Cardiac septum (tissue), 1 donor: ENCODE data around the gene PRPF8. TPM values are rescaled to one million over a fixed set of nuclear protein-coding genes. Genes with fewer than 3 reads are reported as not detected.
A peak's percentile ranks its signal among the peaks of the same experiment; 100 is the strongest.

ENCODE experiments used
- DNase-seq: peaks from one replicate; pipeline ENCODE4 v3.0.0-alpha.2; 2020; ENCODE audit warnings: low spot score
- intact Hi-C: fragments of 100-400 bp; cut with DNase I; formaldehyde crosslinking; loops from one replicate; pipeline ENCODE4 v1.14.0; 2022
- total RNA-seq: library from RNA; stranded (reverse); fragmentation: NEBNext Ultra II Directional; extraction: Animal tissue kit (Norgen Biotek cat#: 25700); gene quantifications from one replicate; pipeline ENCODE4 v1.2.1, GENCODE V29; 2021
- donor health status: DM: no; HTN: no; CAD: no.

The PRPF8 gene
- total RNA-seq, 1 donor from 2014 or later: 162 TPM

DNA sequence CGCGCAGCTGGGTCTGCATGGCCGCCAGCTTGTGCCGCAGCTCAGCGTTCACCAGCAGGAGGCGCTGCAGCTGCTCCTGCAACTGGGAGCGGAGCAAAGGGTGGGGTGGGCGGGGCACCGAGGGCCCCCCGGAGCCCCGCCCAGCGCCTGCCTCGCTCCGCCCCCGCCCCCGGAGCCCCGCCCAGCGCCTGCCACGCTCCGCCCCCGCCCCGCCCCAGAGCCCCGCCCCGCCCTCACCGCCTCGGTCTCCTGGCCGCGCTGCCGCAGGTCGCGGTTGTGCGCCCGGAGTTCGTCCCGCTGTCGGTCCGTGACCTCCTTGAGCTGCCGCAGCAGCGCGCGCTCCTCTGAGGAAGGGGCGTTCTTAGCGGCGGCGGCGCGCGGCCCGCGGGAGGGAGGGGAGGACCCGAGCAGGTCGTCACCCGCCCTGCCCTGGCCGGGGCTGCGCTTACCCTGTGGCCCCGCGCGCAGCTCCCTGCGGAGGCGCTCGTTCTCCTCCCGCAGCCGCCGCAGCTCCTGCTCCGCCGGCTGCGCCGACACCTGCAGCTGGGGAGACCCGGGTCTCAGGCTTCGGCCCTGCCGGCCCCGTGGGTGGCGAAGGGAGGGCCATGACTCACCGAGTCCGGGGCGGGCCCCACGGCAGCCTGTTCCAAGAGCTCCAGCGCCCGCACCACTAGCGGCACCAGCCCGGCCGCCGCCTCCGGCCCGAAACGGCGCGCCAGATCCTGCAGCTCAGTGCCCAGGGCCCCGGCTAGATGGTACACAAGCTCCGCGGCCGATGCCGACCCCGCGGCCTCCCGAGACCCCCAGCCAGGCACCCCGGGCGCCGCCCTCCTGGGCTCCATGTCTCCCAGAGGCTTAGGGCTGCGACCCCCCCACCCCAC is 35.5 kb downstream of the PRPF8 start:
- peak; percentile 98 for DNase-seq
- intact Hi-C loops: loop anchor here (2.0 to 10.0 kb wide), 3 partner anchors 66 to 384 kb away; no protein-coding TSS in a partner anchor

DNA sequence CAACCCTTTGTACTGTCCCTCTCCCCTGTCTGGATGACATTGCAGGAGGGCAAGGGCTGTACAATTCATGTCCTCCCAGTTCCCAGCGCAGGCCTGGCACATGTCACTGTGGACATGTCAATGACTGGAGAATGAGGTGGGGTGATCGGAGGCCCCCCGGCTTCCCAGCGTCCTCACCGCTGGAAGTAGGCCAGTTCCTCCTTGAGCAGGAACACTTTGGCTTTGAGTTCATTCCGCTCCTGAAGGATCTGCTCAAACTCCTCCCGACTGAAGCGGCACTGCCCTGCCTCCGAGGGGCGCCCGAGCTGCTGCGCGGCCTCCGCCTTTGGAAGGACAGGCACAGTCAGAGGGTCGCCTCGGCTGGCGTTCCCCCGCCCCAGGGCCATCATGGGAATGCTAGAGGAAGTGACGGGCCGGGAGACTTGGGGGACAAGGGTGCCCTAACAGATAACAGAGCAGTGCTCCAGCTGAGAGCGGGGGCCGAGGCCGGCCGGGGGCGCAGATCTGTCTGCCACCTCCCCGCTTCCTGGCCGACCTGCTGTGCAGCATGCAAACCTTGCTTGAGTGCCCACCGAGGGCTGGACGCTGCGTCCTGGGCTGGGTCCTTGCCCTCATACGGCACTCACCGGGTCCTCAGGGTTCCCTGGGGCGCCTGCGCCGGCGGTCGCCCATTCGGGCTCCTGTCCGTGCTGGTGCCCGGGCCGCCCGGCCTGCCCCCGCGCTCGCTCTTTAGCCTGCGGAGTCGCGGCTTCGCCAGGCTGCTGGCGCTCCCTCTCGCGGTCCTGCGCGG is 36.3 kb downstream of the PRPF8 start:
- intact Hi-C loops: loop anchor here (2.0 to 10.0 kb wide), 3 partner anchors 66 to 384 kb away; no protein-coding TSS in a partner anchor

DNA sequence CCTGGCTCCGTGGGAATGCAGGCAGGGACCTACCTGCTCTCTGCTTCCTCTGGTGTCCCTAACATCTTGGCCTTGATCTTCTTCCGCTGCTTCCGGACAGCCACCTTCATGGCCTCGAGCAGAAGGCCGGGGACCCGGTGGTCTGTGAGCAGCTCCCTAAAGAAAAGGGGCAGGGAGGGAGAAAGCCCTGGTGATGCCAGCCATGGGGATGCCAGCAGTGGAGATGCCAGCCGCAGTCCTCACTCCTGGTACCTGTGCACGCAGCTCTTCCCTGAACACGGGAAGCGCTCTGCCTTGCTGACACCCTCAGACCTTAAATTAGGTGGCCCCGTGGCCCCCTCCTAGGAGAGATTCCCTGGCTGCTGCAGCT is 36.9 kb downstream of the PRPF8 start:
- intact Hi-C loops: loop anchor here (2.0 to 10.0 kb wide), 3 partner anchors 67 to 383 kb away; no protein-coding TSS in a partner anchor
- no peak for DNase-seq

More for the DNA sequence above, 36.3 kb downstream of the PRPF8 start:
- DNase-seq: peak; percentile 85

- no peak for DNase-seq
- intact Hi-C loops: loop anchor here (10.0 kb wide), 1 partner anchor 382 kb away; no protein-coding TSS in a partner anchor
Measured at GRCh38 chr17:1646199-1646875, 38.3 kb downstream of the PRPF8 start.

DNA sequence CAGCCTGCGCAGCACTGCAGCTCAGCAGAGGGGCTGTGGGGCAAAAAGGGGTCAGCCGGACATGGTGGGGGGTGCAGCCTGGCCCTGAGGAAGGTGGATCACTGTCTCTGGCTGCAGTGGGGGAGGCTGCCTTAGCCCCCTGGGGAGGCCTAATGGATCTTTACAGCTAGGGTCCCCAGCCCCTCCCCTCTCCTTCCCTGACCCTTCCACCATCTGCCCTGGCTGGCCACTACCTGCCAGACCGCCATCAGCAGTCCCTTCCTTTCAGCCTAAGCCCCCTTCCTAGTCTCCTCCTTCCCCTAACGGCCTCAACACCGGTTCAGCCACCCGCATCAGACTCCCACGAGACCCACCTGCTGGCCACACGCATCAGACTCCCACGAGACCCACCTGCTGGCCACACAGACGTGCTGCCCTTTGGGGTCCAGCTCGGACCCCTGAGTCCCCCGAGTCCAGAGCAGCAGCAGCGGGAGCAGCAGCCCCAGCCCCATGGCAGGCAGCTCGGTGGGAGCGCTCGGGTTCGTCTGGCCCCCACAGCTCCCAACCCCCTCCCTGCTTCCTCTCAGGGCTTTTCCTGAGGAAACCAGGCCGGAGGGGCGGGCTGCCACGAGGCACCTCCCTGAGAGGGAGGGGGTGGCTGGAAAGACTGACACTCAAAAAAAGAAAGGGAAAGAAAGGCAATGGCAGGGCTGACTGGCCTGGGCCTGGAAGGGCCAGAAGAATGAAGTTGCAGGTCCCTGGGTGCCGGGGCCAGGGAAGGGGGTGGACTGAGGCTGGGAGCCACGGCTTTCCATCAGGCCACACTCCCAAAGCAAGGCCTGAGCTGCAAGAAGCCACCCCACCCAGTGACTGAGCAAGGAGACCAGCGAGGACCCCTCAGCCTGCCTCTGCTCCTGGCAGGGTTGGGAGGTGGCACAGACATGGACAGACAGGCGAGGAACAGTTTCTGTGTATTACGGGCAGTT is 39.2 kb downstream of the PRPF8 start, which contains the start of gene SCARF1:
Gene SCARF1, minus strand, starts transcription at position 526 of the 965 bp plus-strand sequence. Its CDS starts 35 bp downstream, at position 491.
- intact Hi-C loops: loop anchor here (2.0 to 10.0 kb wide), 2 partner anchors 15 to 381 kb away; no protein-coding TSS in a partner anchor
- peak; percentile 92 for DNase-seq

DNA sequence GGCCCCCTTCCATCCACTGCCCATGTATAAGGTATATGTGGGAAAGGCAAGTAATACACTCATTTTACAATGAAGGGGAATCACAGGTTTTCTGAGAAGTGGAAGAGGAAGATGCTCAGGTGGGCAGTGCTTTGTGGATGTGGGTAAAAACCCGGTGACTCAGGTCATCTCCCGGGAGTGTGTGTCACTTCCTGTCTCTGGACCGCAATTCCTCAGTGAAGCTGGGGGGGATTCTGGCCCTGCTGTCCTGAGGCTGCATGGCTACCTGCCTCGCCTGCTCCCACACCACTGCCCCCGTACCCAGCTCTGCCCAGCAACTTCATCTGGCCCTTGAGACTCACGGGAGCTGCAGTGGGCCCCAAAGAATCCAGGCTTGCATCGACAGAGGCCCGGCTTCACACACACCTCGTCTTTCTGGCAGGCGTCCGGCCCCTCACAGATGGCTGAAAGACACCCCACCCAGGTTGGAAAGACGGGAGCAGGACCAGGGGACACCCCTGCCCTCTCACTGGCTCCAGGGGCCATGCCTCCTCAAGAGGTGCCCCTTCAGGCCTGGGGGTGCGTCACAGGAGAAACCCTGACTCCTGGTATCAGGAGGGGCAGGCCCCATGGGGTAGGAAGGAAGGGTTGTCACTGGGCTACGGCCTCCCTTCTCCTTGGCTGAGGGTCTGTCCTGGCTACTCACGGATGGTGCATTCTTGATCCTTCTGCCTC is 40.0 kb downstream of the PRPF8 start:
- intact Hi-C loops: loop anchor here (2.0 to 10.0 kb wide), 2 partner anchors 14 to 380 kb away; no protein-coding TSS in a partner anchor
- DNase-seq: peak; percentile 82

DNA sequence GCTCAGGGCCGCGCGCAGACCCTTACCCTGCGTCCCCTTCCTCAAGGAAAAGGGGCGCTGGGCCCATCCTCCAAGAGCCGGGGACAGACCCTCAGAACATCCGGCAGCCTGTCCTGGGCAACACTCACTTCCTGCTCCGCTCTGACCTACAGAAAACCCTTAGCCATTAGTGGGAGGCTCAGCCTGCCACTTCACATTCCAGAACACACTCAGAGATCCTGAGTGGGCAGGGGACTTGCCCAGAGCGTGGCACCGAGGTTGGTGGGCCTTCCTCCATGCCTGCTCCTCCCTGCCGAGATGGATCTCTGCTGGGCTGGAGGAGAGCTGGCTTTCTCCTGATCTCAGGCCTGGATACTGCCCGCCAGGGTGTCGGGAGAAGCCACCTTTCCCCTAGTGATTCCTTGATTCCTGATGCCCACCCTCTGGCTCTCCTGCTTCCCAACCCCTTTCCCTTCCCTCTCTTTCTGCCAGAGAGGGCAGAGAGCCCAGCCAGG is 40.6 kb downstream of the PRPF8 start:
- intact Hi-C loops: loop anchor here (2.0 to 10.0 kb wide), 2 partner anchors 13 to 379 kb away; no protein-coding TSS in a partner anchor

GRCh38 chr17:1643293-1643998 is 41.2 kb downstream of the PRPF8 start:
- DNase-seq: no peak
- intact Hi-C loops: loop anchor here (10.0 kb wide), 1 partner anchor 379 kb away; no protein-coding TSS in a partner anchor

More for the DNA sequence above, 40.6 kb downstream of the PRPF8 start:
- no peak for DNase-seq

DNA sequence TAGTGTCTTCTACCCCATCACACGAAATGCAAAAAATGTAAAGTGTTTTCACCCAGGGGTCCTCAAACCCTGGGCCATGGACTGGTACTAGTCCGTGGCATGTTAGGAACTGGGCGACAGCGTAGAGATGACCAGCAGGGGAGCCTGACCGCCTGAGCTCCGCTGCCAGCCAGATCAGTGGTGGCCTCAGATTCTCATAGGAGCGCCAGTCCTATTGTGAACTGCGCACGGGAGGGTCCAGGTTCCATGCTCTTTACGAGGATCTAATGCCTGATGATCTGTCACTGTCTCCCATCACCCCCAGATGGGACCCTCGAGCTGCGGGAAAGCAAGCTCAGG is 43.6 kb downstream of the PRPF8 start:
- DNase-seq: no peak
- intact Hi-C loops: loop anchor here (10.0 kb wide), 1 partner anchor 376 kb away; no protein-coding TSS in a partner anchor

- intact Hi-C loops: loop anchor here (10.0 kb wide), 1 partner anchor 376 kb away; no protein-coding TSS in a partner anchor
- DNase-seq: no peak
Measured at GRCh38 chr17:1640329-1641064, 44.2 kb downstream of the PRPF8 start.

DNA sequence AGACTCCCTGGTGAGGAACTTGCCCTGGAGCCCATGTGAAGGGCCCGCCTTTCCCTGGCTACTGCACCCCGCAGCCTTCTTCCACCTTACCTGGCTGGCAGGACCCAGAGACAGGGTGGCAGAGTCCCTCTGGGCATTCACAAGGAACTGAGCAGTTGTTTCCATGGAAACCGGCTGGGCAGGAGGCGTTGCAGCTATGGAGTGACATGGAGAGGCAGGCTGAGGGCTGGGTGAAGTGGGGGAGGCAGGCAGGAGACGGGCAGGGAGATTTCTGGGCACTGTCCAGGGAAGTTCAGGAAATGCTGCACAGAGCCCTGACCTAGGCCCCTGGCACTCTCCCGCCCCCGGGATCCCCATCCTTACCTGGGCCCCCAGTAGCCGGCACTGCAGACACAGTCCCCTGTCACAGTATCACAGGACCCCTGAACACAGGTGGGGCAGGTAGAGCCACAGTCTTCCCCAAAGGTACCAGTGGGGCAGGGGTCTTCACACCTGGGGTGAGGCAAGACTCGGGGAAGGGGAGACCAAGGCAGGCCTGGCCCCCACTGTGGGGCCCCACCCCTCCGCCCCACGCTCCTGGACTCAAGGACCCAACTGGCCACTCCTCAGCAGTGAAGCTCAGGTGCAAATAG is 45.0 kb downstream of the PRPF8 start:
- DNase-seq: no peak
- intact Hi-C loops: loop anchor here (10.0 kb wide), 1 partner anchor 375 kb away; no protein-coding TSS in a partner anchor

DNA sequence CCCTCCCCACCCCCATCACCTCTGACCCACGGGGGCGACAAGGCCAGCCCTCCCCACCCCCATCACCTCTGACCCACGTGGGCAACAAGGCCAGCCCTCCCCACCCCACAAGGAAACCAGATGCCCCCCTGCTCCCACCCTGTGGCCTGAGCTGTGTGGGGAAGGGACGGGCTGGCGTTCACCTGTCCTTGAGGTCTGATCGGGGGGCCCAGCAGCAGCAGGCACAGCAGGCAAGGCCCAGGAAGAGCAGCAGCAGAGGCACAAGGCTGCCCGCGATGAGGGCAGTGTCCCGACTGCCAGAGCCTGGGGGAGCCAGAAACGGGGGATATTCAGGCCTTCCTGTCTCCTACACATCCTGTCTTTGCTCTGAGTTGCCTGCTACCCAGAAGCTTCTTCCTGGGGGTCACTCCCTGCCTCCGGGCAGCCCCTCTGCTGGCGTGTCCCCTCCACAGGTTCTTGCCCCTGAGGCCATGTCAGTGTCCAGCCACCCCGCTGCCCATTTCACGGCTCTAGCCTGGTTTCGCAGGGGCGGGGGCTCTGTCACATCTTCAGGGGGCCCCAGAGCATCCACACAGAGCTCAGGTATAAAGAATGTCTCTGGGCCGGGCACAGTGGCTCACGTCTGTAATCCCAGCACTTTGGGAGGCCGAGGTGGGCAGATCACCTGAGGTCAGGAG is 45.9 kb downstream of the PRPF8 start:
- DNase-seq: no peak
- intact Hi-C loops: no loop called here

GRCh38 chr17:1638171-1638590 is 46.5 kb downstream of the PRPF8 start:
- intact Hi-C loops: no loop called here
- DNase-seq: no peak

DNA sequence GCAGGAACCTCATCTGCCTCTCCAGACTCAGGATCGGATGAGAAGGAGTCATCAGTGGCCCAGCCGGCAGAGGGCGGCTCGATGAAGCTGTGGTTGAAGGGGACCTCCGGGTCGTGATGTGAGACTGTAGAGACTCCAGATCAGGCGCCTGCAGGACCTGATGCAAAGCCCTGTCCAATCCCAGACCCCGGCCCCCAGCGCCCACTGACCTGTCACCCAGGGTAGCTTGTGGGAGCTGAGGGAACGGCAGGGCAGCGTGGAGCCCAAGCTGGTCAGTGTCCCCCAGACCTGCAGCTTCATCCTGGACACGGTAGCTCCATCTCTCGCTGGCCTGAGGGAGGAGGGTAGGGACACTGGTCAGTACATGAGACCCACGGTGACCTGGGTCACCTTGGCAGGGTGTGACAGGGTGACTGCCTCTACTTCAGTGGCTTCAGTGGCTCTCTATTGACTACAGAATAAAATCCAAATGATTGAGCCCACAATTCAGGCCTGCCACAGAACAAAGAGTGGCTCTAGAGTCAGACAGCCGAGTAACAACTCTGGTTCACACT is 47.9 kb downstream of the PRPF8 start:
- no peak for DNase-seq
- intact Hi-C loops: no loop called here
